ENCODE measurements around the gene L3MBTL2.
"Not testable (repeated sequence)": the region's sequence is repeated elsewhere in the genome, so short reads cannot be mapped to it uniquely, and the experiment has no call there.

Gene L3MBTL2

GRCh38 chr22:41242396-41243117, 37.4 kb downstream of the L3MBTL2 start:
- no peak for DNase-seq

- no peak for DNase-seq
These were observed 38.2 kb downstream of the L3MBTL2 start for GRCh38 chr22:41243361-41243760.

GRCh38 chr22:41245917-41246499, 40.9 kb downstream of the L3MBTL2 start:
- no peak for DNase-seq

GRCh38 chr22:41247703-41248102, 42.6 kb downstream of the L3MBTL2 start:
- DNase-seq = no peak

GRCh38 chr22:41248314-41248713, 43.2 kb downstream of the L3MBTL2 start:
- DNase-seq = no peak

GRCh38 chr22:41248758-41249157, 43.6 kb downstream of the L3MBTL2 start:
- DNase-seq = no peak

- DNase-seq = no peak
These were observed 44.3 kb downstream of the L3MBTL2 start for GRCh38 chr22:41249442-41249841.

- DNase-seq = no peak
These were observed 45.0 kb downstream of the L3MBTL2 start for GRCh38 chr22:41250127-41250526.

GRCh38 chr22:41252365-41252764, 47.3 kb downstream of the L3MBTL2 start:
- no peak for DNase-seq

- DNase-seq = no peak
These were observed 49.1 kb downstream of the L3MBTL2 start for GRCh38 chr22:41254230-41254629.

- no peak for DNase-seq
These were observed 51.4 kb downstream of the L3MBTL2 start for GRCh38 chr22:41256254-41257253.

- DNase-seq = no peak
These were observed 52.6 kb downstream of the L3MBTL2 start for GRCh38 chr22:41257696-41258095.

GRCh38 chr22:41259756-41260155, 54.6 kb downstream of the L3MBTL2 start:
- not testable (repeated sequence) for DNase-seq

- no peak for DNase-seq
These were observed 55.8 kb downstream of the L3MBTL2 start for GRCh38 chr22:41260871-41261270.

GRCh38 chr22:41261541-41262249, 56.6 kb downstream of the L3MBTL2 start:
- DNase-seq = no peak

- no peak for DNase-seq
These were observed 57.2 kb downstream of the L3MBTL2 start for GRCh38 chr22:41262250-41262765.

GRCh38 chr22:41263704-41264103, 58.6 kb downstream of the L3MBTL2 start:
- DNase-seq = no peak

GRCh38 chr22:41264408-41264941, 59.4 kb downstream of the L3MBTL2 start:
- DNase-seq = no peak

GRCh38 chr22:41267958-41268357, 62.8 kb downstream of the L3MBTL2 start:
- no peak for DNase-seq

- DNase-seq = no peak
These were observed 66.7 kb downstream of the L3MBTL2 start for GRCh38 chr22:41271787-41272186.

- DNase-seq = no peak
These were observed 68.0 kb downstream of the L3MBTL2 start for GRCh38 chr22:41273128-41273527.

- DNase-seq = no peak
These were observed 69.7 kb downstream of the L3MBTL2 start for GRCh38 chr22:41274856-41275255.
